Measurements from ENCODE around the gene RASGEF1B. TPM values are rescaled to one million over a fixed set of nuclear protein-coding genes. Genes with fewer than 3 reads are reported as not detected.

Gene RASGEF1B
- total and polyA plus RNA-seq, 2 experiments from 2014 or later = 2.8 to 5.2 TPM

GRCh38 chr4:81468678-81469077, 3.0 kb downstream of the RASGEF1B start:
- no peak overlapping the region for H3K27ac ChIP-seq (ENCODE audit: low read depth)
- H3F3A ChIP-seq (replicated peaks; ENCODE audit: low read depth) = no peaks in the 10 kb centered on the region
- no peak overlapping the region for H3K4me2 ChIP-seq
- H3K4me1 ChIP-seq (ENCODE audit: insufficient read depth) = peaks cover 32% of the 10 kb centered on the region
- H3K79me2 ChIP-seq (replicated peaks; ENCODE audit: insufficient read depth) = no peaks in the 10 kb centered on the region
- TF ChIP-seq EZH2 (IDR thresholded peaks at IDR 0.05; ENCODE audit: low read depth, unreplicated experiment) (no peak), JUNB (IDR thresholded peaks at IDR 0.05; ENCODE audit: unreplicated experiment) (no peak), CREB1 (CRISPR knock-in tag; IDR thresholded peaks at IDR 0.05; ENCODE audit: low read depth) (no peak), ETS1 (IDR thresholded peaks at IDR 0.05) (no peak), NANOG (IDR thresholded peaks at IDR 0.05; ENCODE audit: borderline replicate concordance) (no peak), EZH2phosphoT487 (IDR thresholded peaks at IDR 0.05; ENCODE audit: unreplicated experiment) (no peak)
- no peaks in the 10 kb centered on the region for H3K36me3 ChIP-seq (ENCODE audit: insufficient read depth)
- H3K4me3 ChIP-seq = no peak overlapping the region
- H2AFZ ChIP-seq = no peak overlapping the region
- no peaks in the 10 kb centered on the region for H4K20me1 ChIP-seq (replicated peaks; ENCODE audit: insufficient read depth)
- Mint-ChIP-seq H3K27me3 (ENCODE audit: insufficient read depth, low read depth, poor library complexity) (peaks cover 22% of the 10 kb centered on the region), H3K4me1 (peaks cover 46% of the 10 kb centered on the region), H3K36me3 (ENCODE audit: low read depth) (no peaks in the 10 kb centered on the region; the same call in 2 of the 3 replicates), H3K27ac (no peak overlapping the region), H3K9me3 (peaks cover 3% of the 10 kb centered on the region; the same call in 1 of the 3 replicates), H3K4me3 (no peak overlapping the region)
- H3K27me3 ChIP-seq (ENCODE audit: insufficient read depth) = peaks cover 24% of the 10 kb centered on the region
- H3K9me2 ChIP-seq (ENCODE audit: insufficient read depth) = no peaks in the 10 kb centered on the region
- no peak for DNase-seq (ENCODE audit: low spot score)
- no peak for ATAC-seq

- Mint-ChIP-seq H3K9me3 (no peaks in the 10 kb centered on the region), H3K27me3 (ENCODE audit: insufficient read depth, low read depth, poor library complexity) (peaks cover 17% of the 10 kb centered on the region), H3K4me3 (no peak overlapping the region), H3K36me3 (ENCODE audit: low read depth) (no peaks in the 10 kb centered on the region), H3K27ac (no peak overlapping the region), H3K4me1 (peaks cover 41% of the 10 kb centered on the region)
- Histone ChIP-seq H3F3A (replicated peaks; ENCODE audit: low read depth) (no peaks in the 10 kb centered on the region), H3K9me2 (ENCODE audit: insufficient read depth) (no peaks in the 10 kb centered on the region), H3K36me3 (ENCODE audit: insufficient read depth) (no peaks in the 10 kb centered on the region), H4K20me1 (replicated peaks; ENCODE audit: insufficient read depth) (no peaks in the 10 kb centered on the region), H2AFZ (no peak overlapping the region), H3K4me1 (ENCODE audit: insufficient read depth) (peaks cover 25% of the 10 kb centered on the region), H3K79me2 (replicated peaks; ENCODE audit: insufficient read depth) (no peaks in the 10 kb centered on the region), H3K4me2 (no peak overlapping the region), H3K27ac (ENCODE audit: low read depth) (no peak overlapping the region), H3K27me3 (ENCODE audit: insufficient read depth) (peaks cover 24% of the 10 kb centered on the region), H3K4me3 (no peak overlapping the region)
- DNase-seq (ENCODE audit: low spot score) = no peak
- ATAC-seq = no peak
- TF ChIP-seq ZNF114 (CRISPR knock-in tag; IDR thresholded peaks at IDR 0.05) (no peak), NANOG (IDR thresholded peaks at IDR 0.05; ENCODE audit: borderline replicate concordance) (no peak), EZH2 (IDR thresholded peaks at IDR 0.05; ENCODE audit: low read depth, unreplicated experiment) (no peak), REST (IDR thresholded peaks at IDR 0.05; ENCODE audit: unreplicated experiment) (no peak), ZNF462 (CRISPR knock-in tag; IDR thresholded peaks at IDR 0.05) (no peak), ZNF331 (CRISPR knock-in tag; IDR thresholded peaks at IDR 0.05; ENCODE audit: low read depth) (no peak), CREB1 (CRISPR knock-in tag; IDR thresholded peaks at IDR 0.05; ENCODE audit: low read depth) (no peak), ETS1 (IDR thresholded peaks at IDR 0.05) (no peak)
Observed at GRCh38 chr4:81467672-81467964, 4.1 kb downstream of the RASGEF1B start.

All from GM23338 (cell line).